GM12864 (cell line): ENCODE measurements around the gene CTIF.

Experiments used
- DNase-seq: peaks from one replicate; pipeline ENCODE4 v3.0.0-alpha.2; 2011; ENCODE audit warnings: low read depth
- H3K4me3 ChIP-seq: 2 replicates; pipeline ENCODE4 v1.5.1; 2011; ENCODE audit warnings: mild to moderate bottlenecking, low read depth, low read length, control low read depth
- CTCF ChIP-seq: IDR thresholded peaks from 2 replicates; pipeline ENCODE4 v1.5.1; 2011; ENCODE audit warnings: low read depth, mild to moderate bottlenecking, moderate library complexity, low read length, control low read depth, inconsistent platforms; ENCODE audit errors: missing control alignments

CTIF gene

GRCh38 chr18:48541026-48541746, 2.4 kb downstream of the CTIF start:
- TF ChIP-seq CTCF: no peak
- peak overlapping the region; percentile 87 for H3K4me3 ChIP-seq
- no peak for DNase-seq

- no peak overlapping the region; the same call in 1 of the 2 replicates for H3K4me3 ChIP-seq
- TF ChIP-seq CTCF: no peak
- no peak for DNase-seq
Measured at GRCh38 chr18:48541747-48542400, 3.0 kb downstream of the CTIF start.

- no peak for DNase-seq
- no peak for TF ChIP-seq CTCF
- H3K4me3 ChIP-seq: no peak overlapping the region
Measured at GRCh38 chr18:48542513-48543181, 3.8 kb downstream of the CTIF start.

- no peak for TF ChIP-seq CTCF
- DNase-seq: no peak
- H3K4me3 ChIP-seq: no peak overlapping the region
Measured at GRCh38 chr18:48543228-48543627, 4.4 kb downstream of the CTIF start.

- no peak for DNase-seq
- no peak for TF ChIP-seq CTCF
- H3K4me3 ChIP-seq: no peak overlapping the region
Measured at GRCh38 chr18:48544116-48544515, 5.3 kb downstream of the CTIF start.

GRCh38 chr18:48544661-48545415, 6.0 kb downstream of the CTIF start:
- no peak for DNase-seq
- no peak for TF ChIP-seq CTCF
- no peak overlapping the region for H3K4me3 ChIP-seq
